ENCODE data around the gene CSF1.
A peak's percentile ranks its signal among the peaks of the same experiment; 100 is the strongest.
"Not testable (repeated sequence)": the region's sequence is repeated elsewhere in the genome, so short reads cannot be mapped to it uniquely, and the experiment has no call there.

The CSF1 gene

DNA sequence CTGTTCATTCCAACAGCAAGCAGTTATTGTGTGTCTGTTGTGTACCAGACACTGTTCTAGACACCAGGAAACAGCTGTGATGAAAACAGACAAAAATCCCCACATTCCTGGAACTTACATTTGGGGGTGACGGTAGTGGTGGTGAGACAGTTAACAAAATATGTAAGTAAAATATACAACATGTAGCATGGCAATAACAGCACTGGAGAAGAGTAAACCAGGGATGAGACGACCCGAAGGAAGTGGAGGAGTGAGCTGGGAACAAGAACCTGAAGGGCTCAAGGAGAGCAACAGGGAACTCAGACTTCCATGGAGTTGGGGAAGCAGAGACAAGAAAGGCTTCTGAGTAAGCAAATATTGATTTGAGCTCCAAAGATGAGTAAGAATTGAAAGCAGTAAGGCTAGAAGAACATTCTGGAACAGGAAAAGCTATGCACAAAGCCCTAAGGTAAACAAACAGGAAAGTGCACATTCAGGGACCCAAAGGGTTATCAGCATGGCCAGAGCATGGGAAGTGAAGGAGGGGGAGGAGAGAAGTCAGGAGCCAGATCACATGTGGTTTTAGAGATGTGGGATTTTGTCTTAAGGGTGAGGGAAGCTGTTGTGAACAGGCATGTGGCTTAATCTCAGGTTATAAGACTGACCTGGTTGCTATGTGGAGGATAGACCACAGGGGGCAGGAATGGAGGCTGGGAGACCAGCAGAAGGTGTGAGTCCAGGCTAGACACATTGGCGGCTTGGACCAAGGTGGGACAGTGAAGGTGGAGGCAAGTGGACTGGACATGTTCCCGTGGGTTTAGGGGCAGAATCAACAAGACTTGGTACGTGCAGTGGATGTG is 7.3 kb downstream of the CSF1 start:
- CTCF ChIA-PET = interaction anchor here (0.6 kb wide), 1 partner anchor 10 kb away, joined by 4 read pairs; no protein-coding TSS in a partner anchor
- TF ChIP-seq ARNT (IDR thresholded peaks at IDR 0.05) (no peak), LEF1 (IDR thresholded peaks at IDR 0.05; ENCODE audit: borderline replicate concordance) (no peak), NFRKB (IDR thresholded peaks at IDR 0.05) (no peak), SUZ12 (IDR thresholded peaks at IDR 0.05) (no peak), BHLHE40 (IDR thresholded peaks at IDR 0.05; ENCODE audit: borderline replicate concordance) (no peak), ZNF384 (IDR thresholded peaks at IDR 0.05) (no peak), HDGF (IDR thresholded peaks at IDR 0.05; ENCODE audit: borderline replicate concordance) (no peak), CTBP1 (IDR thresholded peaks at IDR 0.05; ENCODE audit: borderline replicate concordance) (no peak), L3MBTL2 (conservative IDR thresholded peaks at IDR 0.05) (no peak), TARDBP (IDR thresholded peaks at IDR 0.05) (no peak), FOXA1 (IDR thresholded peaks at IDR 0.05) (no peak), FOXM1 (IDR thresholded peaks at IDR 0.05; ENCODE audit: borderline replicate concordance) (no peak), ELF4 (IDR thresholded peaks at IDR 0.05) (no peak), SP1 (IDR thresholded peaks at IDR 0.05) (no peak), FOXK2 (IDR thresholded peaks at IDR 0.05) (no peak)
- TF ChIP-seq, protein P1, sequence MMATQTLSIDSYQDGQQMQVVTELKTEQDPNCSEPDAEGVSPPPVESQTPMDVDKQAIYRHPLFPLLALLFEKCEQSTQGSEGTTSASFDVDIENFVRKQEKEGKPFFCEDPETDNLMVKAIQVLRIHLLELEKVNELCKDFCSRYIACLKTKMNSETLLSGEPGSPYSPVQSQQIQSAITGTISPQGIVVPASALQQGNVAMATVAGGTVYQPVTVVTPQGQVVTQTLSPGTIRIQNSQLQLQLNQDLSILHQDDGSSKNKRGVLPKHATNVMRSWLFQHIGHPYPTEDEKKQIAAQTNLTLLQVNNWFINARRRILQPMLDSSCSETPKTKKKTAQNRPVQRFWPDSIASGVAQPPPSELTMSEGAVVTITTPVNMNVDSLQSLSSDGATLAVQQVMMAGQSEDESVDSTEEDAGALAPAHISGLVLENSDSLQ (IDR thresholded peaks at IDR 0.05) = no peak
- DNase-seq (ENCODE audit: extremely low spot score) = no peak
- POLR2A ChIA-PET = no interaction called here

DNA sequence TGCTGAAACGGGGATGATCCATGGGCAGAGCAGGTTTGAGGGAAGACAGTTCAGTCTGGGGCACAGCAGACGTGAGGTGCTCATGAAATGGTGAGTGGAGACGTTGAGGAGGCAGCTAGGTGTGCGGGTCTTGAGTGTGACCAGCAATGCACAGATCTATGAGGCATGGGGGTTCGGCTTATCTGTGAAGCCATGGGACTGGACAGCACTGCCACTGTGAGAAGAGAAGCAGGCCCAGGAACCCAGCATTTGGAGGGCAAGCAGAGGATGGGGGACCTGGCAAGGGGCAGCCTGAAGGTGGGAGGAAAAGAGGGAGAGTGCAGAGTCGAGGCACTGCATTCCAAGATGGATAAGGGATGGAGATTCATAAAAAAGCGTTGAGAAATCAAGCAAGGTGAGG is 8.0 kb downstream of the CSF1 start:
- ChIA-PET CTCF (interaction anchor here (0.6 kb wide), 1 partner anchor 11 kb away, joined by 4 read pairs; no protein-coding TSS in a partner anchor), POLR2A (no interaction called here)
- no peak for DNase-seq (ENCODE audit: extremely low spot score)
- TF ChIP-seq TARDBP (IDR thresholded peaks at IDR 0.05) (no peak), CTBP1 (IDR thresholded peaks at IDR 0.05; ENCODE audit: borderline replicate concordance) (no peak), FOXA1 (IDR thresholded peaks at IDR 0.05) (no peak), SUZ12 (IDR thresholded peaks at IDR 0.05) (no peak), SP1 (IDR thresholded peaks at IDR 0.05) (no peak), L3MBTL2 (conservative IDR thresholded peaks at IDR 0.05) (no peak), HDGF (IDR thresholded peaks at IDR 0.05; ENCODE audit: borderline replicate concordance) (no peak), FOXK2 (IDR thresholded peaks at IDR 0.05) (no peak)

DNA sequence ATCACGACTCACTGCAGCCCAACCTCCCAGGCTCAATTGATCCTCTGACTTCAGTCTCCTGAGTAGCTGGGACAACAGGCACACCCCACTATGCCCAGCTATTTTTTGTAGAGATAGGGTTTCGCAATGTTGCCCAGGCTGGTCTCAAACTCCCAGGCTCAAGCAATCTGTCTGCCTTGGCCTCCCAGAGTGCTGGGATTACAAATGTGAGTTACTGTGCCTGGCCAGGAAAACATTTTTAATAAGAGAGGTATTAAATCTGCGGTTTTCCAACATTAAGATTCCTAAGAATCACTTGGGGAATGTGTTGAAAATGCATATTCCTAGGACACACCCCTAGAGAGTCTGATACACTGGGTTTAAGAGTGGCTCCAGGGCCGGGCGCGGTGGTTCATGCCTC is 8.7 kb downstream of the CSF1 start:
- ChIA-PET POLR2A (no interaction called here), CTCF (no interaction called here)
- no peak for TF ChIP-seq LEF1 (IDR thresholded peaks at IDR 0.05; ENCODE audit: borderline replicate concordance)
- no peak for DNase-seq (ENCODE audit: extremely low spot score)

DNA sequence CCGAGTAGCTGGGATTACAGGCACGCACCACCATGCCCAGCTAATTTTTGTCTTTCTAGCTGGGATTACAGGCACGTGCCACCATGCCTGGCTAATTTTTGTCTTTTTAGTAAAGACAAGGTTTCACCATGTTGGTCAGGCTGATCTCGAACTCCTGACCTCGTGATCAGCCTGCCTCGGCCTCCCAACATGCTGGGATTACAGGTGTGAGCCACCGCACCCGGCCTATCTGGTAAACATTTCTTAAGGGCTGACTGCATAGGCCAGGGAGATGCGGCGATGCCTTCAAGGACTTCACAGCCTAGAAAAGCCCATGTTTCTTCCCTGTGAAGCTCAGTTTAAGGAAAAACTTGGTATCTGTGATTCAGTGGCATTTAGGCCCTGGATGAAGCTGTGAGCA is 9.7 kb downstream of the CSF1 start:
- DNase-seq (ENCODE audit: extremely low spot score); POLR2A ChIA-PET; CTCF ChIA-PET: not testable (repeated sequence)

DNA sequence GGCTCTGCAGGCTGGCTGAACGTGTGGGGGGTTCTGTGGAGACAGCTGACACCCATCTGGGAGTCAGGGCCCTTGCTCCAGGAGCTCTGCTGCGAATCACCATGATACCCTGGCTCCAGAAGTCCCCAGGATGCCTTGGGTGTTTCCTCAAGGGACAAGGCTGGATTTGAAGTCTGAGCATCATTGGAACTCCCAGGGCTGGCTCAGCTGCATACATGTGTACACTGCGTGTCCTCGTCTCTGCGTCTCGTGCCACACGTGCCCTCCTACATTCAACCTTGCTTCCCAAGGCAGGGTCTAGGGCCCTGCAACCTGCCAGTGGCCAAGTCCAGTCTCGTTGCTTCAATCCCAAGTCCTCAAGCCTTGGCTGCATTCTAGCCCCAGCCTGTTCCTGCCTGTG is 11.7 kb downstream of the CSF1 start:
- DNase-seq (ENCODE audit: extremely low spot score) = no peak
- TF ChIP-seq LEF1 (IDR thresholded peaks at IDR 0.05; ENCODE audit: borderline replicate concordance) (no peak), TARDBP (IDR thresholded peaks at IDR 0.05) (no peak)
- ChIA-PET CTCF (interaction anchor here (1.6 kb wide), 1 partner anchor 62 kb away, joined by 5 read pairs; the partner anchor contains the start of gene AHCYL1), POLR2A (no interaction called here)

DNA sequence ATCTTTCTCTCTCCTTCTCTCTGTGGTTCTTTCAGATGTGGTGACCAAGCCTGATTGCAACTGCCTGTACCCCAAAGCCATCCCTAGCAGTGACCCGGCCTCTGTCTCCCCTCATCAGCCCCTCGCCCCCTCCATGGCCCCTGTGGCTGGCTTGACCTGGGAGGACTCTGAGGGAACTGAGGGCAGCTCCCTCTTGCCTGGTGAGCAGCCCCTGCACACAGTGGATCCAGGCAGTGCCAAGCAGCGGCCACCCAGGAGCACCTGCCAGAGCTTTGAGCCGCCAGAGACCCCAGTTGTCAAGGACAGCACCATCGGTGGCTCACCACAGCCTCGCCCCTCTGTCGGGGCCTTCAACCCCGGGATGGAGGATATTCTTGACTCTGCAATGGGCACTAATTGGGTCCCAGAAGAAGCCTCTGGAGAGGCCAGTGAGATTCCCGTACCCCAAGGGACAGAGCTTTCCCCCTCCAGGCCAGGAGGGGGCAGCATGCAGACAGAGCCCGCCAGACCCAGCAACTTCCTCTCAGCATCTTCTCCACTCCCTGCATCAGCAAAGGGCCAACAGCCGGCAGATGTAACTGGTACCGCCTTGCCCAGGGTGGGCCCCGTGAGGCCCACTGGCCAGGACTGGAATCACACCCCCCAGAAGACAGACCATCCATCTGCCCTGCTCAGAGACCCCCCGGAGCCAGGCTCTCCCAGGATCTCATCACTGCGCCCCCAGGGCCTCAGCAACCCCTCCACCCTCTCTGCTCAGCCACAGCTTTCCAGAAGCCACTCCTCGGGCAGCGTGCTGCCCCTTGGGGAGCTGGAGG is 12.7 kb downstream of the CSF1 start:
- ChIA-PET CTCF (interaction anchor here (0.8 to 1.7 kb wide), 6 partner anchors 9 to 61 kb away, joined by 3 to 7 read pairs (median 4); partner anchors contain the start of gene AHCYL1), POLR2A (no interaction called here)
- TF ChIP-seq L3MBTL2 (conservative IDR thresholded peaks at IDR 0.05) (no peak), SUZ12 (IDR thresholded peaks at IDR 0.05) (no peak), NFRKB (IDR thresholded peaks at IDR 0.05) (no peak), BHLHE40 (IDR thresholded peaks at IDR 0.05; ENCODE audit: borderline replicate concordance) (no peak), LEF1 (IDR thresholded peaks at IDR 0.05; ENCODE audit: borderline replicate concordance) (no peak), CTBP1 (IDR thresholded peaks at IDR 0.05; ENCODE audit: borderline replicate concordance) (no peak), SP1 (IDR thresholded peaks at IDR 0.05) (no peak)
- peak; percentile 57 for DNase-seq (ENCODE audit: extremely low spot score)

DNA sequence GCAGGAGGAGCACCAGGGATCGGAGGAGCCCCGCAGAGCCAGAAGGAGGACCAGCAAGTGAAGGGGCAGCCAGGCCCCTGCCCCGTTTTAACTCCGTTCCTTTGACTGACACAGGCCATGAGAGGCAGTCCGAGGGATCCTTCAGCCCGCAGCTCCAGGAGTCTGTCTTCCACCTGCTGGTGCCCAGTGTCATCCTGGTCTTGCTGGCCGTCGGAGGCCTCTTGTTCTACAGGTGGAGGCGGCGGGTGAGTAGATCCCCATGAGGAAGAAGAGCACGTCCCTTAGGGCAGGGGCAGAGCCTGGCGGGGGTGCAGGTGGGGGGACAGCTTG is 13.3 kb downstream of the CSF1 start:
- DNase-seq (ENCODE audit: extremely low spot score) = no peak
- POLR2A ChIA-PET = no interaction called here
- CTCF ChIA-PET = interaction anchor here (1.2 to 1.7 kb wide), 3 partner anchors 10 to 60 kb away, joined by 3 to 7 read pairs (median 6); no protein-coding TSS in a partner anchor
- TF ChIP-seq CTBP1 (IDR thresholded peaks at IDR 0.05; ENCODE audit: borderline replicate concordance) = no peak
- no peak for TF ChIP-seq HDGF (IDR thresholded peaks at IDR 0.05; ENCODE audit: borderline replicate concordance)
- TF ChIP-seq ZNF384 (IDR thresholded peaks at IDR 0.05) = no peak
- no peak for TF ChIP-seq ARNT (IDR thresholded peaks at IDR 0.05)

GRCh38 chr1:109924316-109924715 is 13.7 kb downstream of the CSF1 start:
- TF ChIP-seq FOXM1 (IDR thresholded peaks at IDR 0.05; ENCODE audit: borderline replicate concordance) (no peak), TARDBP (IDR thresholded peaks at IDR 0.05) (no peak), L3MBTL2 (conservative IDR thresholded peaks at IDR 0.05) (no peak), LEF1 (IDR thresholded peaks at IDR 0.05; ENCODE audit: borderline replicate concordance) (no peak), FOXA1 (IDR thresholded peaks at IDR 0.05) (no peak), HDGF (IDR thresholded peaks at IDR 0.05; ENCODE audit: borderline replicate concordance) (no peak), FOXK2 (IDR thresholded peaks at IDR 0.05) (no peak)
- TF ChIP-seq, protein P1 (IDR thresholded peaks at IDR 0.05) = no peak
- DNase-seq (ENCODE audit: extremely low spot score) = no peak
- POLR2A ChIA-PET = no interaction called here
- CTCF ChIA-PET = interaction anchor here (1.6 to 1.7 kb wide), 2 partner anchors 10 to 36 kb away, joined by 6 to 7 read pairs; no protein-coding TSS in a partner anchor
